Activated CD4-positive, CD25-positive, alpha-beta regulatory T cell (primary cell): Measurements from ENCODE around the gene CARS1.

Experiments used
- DNase-seq, 4 experiments: peaks; one replicate each; lab custom pipeline; 2025; lab: John Stamatoyannopoulos, UW

CARS1 gene

DNA sequence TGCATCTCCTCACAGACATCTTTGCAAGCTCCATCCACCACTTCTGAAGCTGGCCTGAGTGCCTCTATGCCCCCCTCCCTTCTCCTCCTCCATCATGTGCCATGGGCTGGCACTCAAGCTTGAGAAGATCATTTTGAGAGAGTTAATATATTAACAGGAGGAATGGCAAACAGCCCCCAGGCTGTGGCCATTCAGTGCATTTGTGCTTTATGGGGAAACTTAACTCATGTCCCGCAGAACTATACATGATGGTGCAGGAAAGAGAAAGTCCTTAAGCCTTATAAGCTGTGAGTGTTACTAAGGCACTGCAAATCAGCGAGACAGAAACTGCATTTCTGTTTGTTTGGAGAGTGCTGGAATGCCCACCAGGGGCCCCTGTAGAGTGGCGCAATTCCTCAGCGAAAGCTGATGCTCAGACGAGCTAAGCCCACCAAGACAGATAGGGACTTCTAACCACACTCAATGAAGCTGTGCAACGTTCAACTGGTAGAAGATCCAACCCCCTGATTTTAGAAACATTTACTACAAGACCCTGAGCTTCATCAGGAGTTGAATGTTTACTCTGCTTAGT lies 101.2 kb downstream of the CARS1 start:
- no peak for DNase-seq

DNA sequence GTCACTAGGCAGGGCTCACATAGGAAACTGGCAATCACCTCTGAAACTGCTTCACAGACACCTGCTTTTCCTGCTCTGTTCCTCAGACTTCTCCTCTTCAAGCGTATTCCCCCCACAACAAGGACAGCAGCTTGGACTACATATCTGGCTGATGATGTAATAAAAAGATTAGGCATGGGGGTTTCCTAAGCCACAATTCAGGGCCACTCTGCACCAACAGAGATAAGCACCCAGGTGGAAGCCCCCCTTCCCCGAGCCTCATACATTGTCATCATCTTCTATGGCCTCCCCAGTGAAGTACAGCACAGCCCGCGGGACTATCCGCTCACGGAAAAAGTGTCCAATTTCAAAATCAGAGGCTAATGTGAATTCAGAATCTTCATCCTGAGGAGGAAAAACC lies 103.0 kb downstream of the CARS1 start:
- DNase-seq = no peak

GRCh38 chr11:2952290-2952689 lies 104.9 kb downstream of the CARS1 start:
- no peak for DNase-seq

DNA sequence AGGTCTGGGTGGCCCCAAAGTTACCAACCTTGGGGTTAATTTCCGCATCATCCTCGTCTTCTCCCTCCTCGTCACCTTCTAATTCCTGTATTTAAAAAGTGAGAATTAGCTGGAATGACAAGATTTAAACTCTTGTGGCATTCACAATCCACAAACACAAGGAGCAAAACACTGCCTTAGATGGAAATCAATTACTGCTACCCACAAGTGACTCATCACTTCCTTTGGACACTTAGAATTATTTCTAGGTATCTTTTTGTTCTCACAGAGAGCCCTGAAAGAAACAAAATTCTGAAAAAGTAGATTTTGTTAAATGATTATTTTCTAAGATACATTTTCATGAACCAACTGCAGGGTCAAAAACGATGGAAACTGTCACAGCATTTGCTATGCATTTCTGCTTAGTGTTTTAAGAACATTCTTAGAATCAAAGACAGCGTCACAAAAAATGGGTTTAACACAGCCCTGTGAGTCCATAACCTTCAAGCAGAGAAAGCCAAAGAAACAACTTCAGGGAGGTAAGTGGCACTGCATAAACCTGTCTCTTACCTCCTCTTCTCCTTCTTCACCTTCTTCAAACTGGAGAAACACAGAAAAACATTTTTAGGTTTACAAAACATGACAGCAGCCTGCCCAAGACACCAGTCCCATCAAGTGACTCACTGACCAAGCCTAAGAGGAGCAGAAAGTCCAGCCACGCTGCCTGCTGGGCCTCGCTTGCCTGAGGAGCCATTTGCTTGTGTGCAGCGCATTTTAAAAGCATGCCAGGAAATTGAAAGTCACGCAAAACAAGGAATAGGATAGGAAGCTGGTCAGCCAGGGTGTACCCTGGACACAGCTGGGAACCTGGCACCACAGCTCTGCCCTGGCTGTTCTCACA lies 105.8 kb downstream of the CARS1 start:
- no peak for DNase-seq
